Right lobe of liver (tissue), 6 donors: Measurements from ENCODE around the gene LDLRAD3. TPM values are rescaled to one million over a fixed set of nuclear protein-coding genes. Genes with fewer than 3 reads are reported as not detected.
"Not testable (repeated sequence)": the region's sequence is repeated elsewhere in the genome, so short reads cannot be mapped to it uniquely, and the experiment has no call there.

ENCODE experiments used
- ATAC-seq, 4 donors: fragments of 200-7000 bp; cut with Tn5 transposase; one replicate each; pipeline ENCODE4 v1.9.1; 2020; ENCODE audit warnings: mild to moderate bottlenecking in 4 of 4, moderate library complexity in 4 of 4
- DNase-seq, 3 donors: peaks; one replicate each; pipeline ENCODE4 v3.0.0-alpha.2; 2020
- H3K27ac ChIP-seq, 3 donors: fragments of 200-600 bp; one replicate each; pipeline ENCODE4 v1.8.0; 2022
- H3K27me3 ChIP-seq, 2 donors: fragments of 200-600 bp; one replicate each; pipeline ENCODE4 v1.8.0; 2022
- H3K36me3 ChIP-seq, 4 donors: fragments of 200-600 bp; sonication (generic) in 1 of 4; one replicate each; pipeline versions ENCODE4 v1.5.1 to v1.8.0; 2017 to 2022; ENCODE audit warnings: control low read depth in 1 of 4
- H3K4me1 ChIP-seq, 4 donors: fragments of 200-600 bp; sonication (generic) in 1 of 4; one replicate each; pipeline versions ENCODE4 v1.5.1 to v1.8.0; 2017 to 2022; ENCODE audit warnings: control low read depth in 1 of 4
- H3K4me3 ChIP-seq, 3 donors: fragments of 200-600 bp; one replicate each; pipeline ENCODE4 v1.8.0; 2022
- H3K9me3 ChIP-seq, 4 donors: fragments of 200-600 bp; sonication (generic) in 1 of 4; one replicate each; pipeline versions ENCODE4 v1.5.1 to v1.8.0; 2017 to 2022; ENCODE audit warnings: control low read depth in 1 of 4
- CTCF ChIP-seq, 4 donors: fragments of 200-600 bp in 3 of 4; fragments of 450-650 bp in 1 of 4; IDR thresholded peaks; one replicate each; pipeline versions ENCODE4 v1.5.1 to v1.8.0; 2016 to 2022; ENCODE audit warnings: antibody characterized with exemption in 4 of 4, mild to moderate bottlenecking in 2 of 4
- POLR2A ChIP-seq: fragments of 450-650 bp; IDR thresholded peaks from one replicate; pipeline ENCODE4 v1.6.1; 2017; ENCODE audit warnings: antibody characterized with exemption, mild to moderate bottlenecking
- WGBS: methylation state at CpG from one replicate; pipeline ENCODE4 v1.1.6; 2018; ENCODE audit warnings: low coverage, low lambda C conversion rate; ENCODE audit not compliant: insufficient coverage; ENCODE audit errors: missing lambda C conversion rate; 5-methylcytosine and 5-hydroxymethylcytosine counted together
- intact Hi-C, 2 donors: fragments of 100-400 bp; cut with DNase I; formaldehyde crosslinking; loops; one replicate each; pipeline versions ENCODE4 v1.11.2 to v1.14.1; 2022
- total RNA-seq, 6 experiments: library from RNA; depleted of rRNA in 2 of 6; stranded (reverse); fragments of >200 nt in 2 of 6; fragmentation: NEBNext Ultra II Directional in 3 of 6; extraction: Animal tissue kit (Norgen Biotek cat#: 25700) in 3 of 6; gene quantifications; one replicate each; pipeline versions ENCODE4 v1.1.0 to v1.2.4, GENCODE V29; 2016 to 2023
- donor health status: DM: no; HTN: yes; CAD: no.
- donor health status: DM: no; HTN: no; CAD: no.
- donor health status: DM: no; HTN: no; CAD: no.
- donor health status: DM: no; HTN: yes; CAD: no.
- donor health status: DM: no; HTN: yes; CAD: no.

LDLRAD3 gene
- total RNA-seq, 6 experiments from 2014 or later: 0.62 to 3.3 (median 2.7) TPM

- H3K27me3 ChIP-seq: no peaks in the 10 kb centered on the region
- intact Hi-C loops: no loop called here
- H3K36me3 ChIP-seq: no peaks in the 10 kb centered on the region
- H3K9me3 ChIP-seq: no peaks in the 10 kb centered on the region
- H3K4me1 ChIP-seq: no peaks in the 10 kb centered on the region
- no peak for ATAC-seq
- no peak overlapping the region for H3K4me3 ChIP-seq
- no peak for DNase-seq
- TF ChIP-seq CTCF (IDR thresholded peaks at IDR 0.05) (no peak), POLR2A (no peak)
- 77% methylated on average over 4 of the region's 6 CpGs for WGBS
- no peak overlapping the region for H3K27ac ChIP-seq
Measured at GRCh38 chr11:36186340-36187175, 242.7 kb downstream of the LDLRAD3 start.

- 90% methylated on average over 3 of the region's 3 CpGs for WGBS
- Histone ChIP-seq H3K27me3 (no peaks in the 10 kb centered on the region), H3K27ac (no peak overlapping the region), H3K4me1 (no peaks in the 10 kb centered on the region), H3K36me3 (no peaks in the 10 kb centered on the region), H3K4me3 (no peak overlapping the region), H3K9me3 (no peaks in the 10 kb centered on the region)
- DNase-seq (no peak), ATAC-seq (no peak)
- intact Hi-C loops: no loop called here
- no peak for TF ChIP-seq CTCF (IDR thresholded peaks at IDR 0.05)
- TF ChIP-seq POLR2A: no peak
Measured at GRCh38 chr11:36187622-36188021, 243.8 kb downstream of the LDLRAD3 start.

- ATAC-seq, intact Hi-C loops, H3K4me1 ChIP-seq, H3K36me3 ChIP-seq, H3K27ac ChIP-seq, H3K9me3 ChIP-seq, DNase-seq, H3K4me3 ChIP-seq, H3K27me3 ChIP-seq: not testable (repeated sequence)
- 86% methylated on average over 1 of the region's 1 CpG for WGBS
Measured at GRCh38 chr11:36189735-36190134, 245.9 kb downstream of the LDLRAD3 start.

- Histone ChIP-seq H3K36me3 (no peaks in the 10 kb centered on the region), H3K4me1 (no peaks in the 10 kb centered on the region), H3K9me3 (no peaks in the 10 kb centered on the region), H3K27me3 (no peaks in the 10 kb centered on the region), H3K27ac (no peak overlapping the region), H3K4me3 (no peak overlapping the region)
- WGBS: 80% methylated on average over 4 of the region's 5 CpGs
- TF ChIP-seq POLR2A (no peak), CTCF (IDR thresholded peaks at IDR 0.05) (no peak)
- no peak for DNase-seq
- no peak for ATAC-seq
- intact Hi-C loops: no loop called here
Measured at GRCh38 chr11:36191941-36192340, 248.1 kb downstream of the LDLRAD3 start.

GRCh38 chr11:36192425-36193289 lies 248.8 kb downstream of the LDLRAD3 start:
- WGBS: 56% methylated on average over 8 of the region's 8 CpGs
- ATAC-seq (peak in 3 of 4 donors; percentile 18 to 58 (median 53)), DNase-seq (no peak)
- intact Hi-C loops: no loop called here
- Histone ChIP-seq H3K27ac (no peak overlapping the region), H3K4me1 (no peaks in the 10 kb centered on the region), H3K9me3 (no peaks in the 10 kb centered on the region), H3K4me3 (no peak overlapping the region), H3K27me3 (no peaks in the 10 kb centered on the region), H3K36me3 (no peaks in the 10 kb centered on the region)
- TF ChIP-seq CTCF (IDR thresholded peaks at IDR 0.05) (no peak), POLR2A (no peak)
